Medulla oblongata (tissue), 1 donor: ENCODE measurements around the gene NNMT.

Experiments
- DNase-seq: peaks from one replicate; pipeline ENCODE4 v3.0.0-alpha.2; 2015; ENCODE audit errors: extremely low spot score

NNMT gene

GRCh38 chr11:114284914-114285313 is 11.3 kb upstream of the NNMT start:
- DNase-seq: no peak

- no peak for DNase-seq
Measured at GRCh38 chr11:114285599-114285998, 10.6 kb upstream of the NNMT start.

- DNase-seq: no peak
Measured at GRCh38 chr11:114286229-114286628, 10.0 kb upstream of the NNMT start.

DNA sequence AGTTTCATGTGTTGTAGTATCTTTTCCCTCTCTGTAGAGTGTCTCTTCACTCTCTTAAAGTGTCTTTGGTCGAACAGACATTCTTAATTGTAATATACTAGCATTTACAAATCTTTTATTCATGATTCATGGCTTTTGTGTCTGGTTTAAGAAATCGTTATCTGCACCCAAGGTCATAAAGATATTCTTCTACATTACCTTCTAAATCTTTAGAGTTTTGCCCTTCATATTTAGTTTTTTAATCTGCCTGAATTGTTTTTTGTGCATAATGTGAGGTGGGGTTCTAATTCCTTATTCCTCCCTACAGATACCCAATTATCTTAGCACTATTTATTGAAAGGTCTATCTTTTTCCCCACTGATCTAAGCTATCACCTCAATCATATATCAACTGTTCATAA is 9.0 kb upstream of the NNMT start:
- no peak for DNase-seq

- no peak for DNase-seq
Measured at GRCh38 chr11:114288136-114288535, 8.1 kb upstream of the NNMT start.

- DNase-seq: no peak
Measured at GRCh38 chr11:114289779-114290178, 6.4 kb upstream of the NNMT start.

- DNase-seq: no peak
Measured at GRCh38 chr11:114290503-114291235, 5.5 kb upstream of the NNMT start.

DNA sequence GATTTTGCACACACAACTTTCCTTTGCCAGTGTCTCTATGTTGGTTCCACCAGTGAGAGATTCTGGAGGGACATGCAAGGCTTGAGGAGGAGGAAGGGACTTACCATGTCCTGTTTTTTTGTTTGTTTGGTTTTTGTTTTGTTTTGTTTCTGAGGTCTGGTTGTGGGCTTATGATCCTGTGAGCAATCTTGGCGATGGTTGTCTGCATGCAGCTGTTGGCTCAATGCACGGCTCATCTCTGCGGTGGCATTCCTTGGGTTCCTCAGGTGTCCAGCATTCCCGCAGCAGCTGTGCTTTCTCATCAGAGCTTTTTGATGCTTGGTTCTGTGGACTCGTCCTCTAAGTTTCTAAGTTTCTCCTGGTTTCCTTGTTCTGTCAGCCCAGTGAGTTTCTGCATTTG is 4.8 kb upstream of the NNMT start:
- no peak for DNase-seq

- no peak for DNase-seq
Measured at GRCh38 chr11:114291842-114292680, 4.1 kb upstream of the NNMT start.

DNA sequence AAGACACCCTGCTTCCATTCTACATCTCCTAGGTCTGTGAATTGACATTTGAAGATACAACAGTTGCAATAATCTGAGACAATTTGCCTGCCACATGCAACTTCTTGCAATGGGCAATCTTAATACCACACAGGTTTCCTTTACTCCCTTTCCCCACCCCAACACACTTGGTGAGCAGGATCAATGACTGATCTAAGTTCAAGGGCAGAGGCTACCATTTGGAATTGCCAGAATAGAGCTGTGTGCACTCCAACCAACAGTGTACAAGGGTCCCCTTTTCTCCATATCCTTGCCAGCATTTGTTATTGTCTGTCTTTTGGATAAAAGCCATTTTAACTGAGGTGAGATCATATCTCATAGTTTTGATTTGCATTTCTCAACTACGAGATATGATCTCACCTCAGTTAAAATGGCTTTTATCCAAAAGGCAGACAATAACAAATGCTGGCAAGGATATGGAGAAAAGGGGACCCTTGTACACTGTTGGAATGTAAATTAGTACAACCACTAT is 2.9 kb upstream of the NNMT start:
- no peak for DNase-seq

DNA sequence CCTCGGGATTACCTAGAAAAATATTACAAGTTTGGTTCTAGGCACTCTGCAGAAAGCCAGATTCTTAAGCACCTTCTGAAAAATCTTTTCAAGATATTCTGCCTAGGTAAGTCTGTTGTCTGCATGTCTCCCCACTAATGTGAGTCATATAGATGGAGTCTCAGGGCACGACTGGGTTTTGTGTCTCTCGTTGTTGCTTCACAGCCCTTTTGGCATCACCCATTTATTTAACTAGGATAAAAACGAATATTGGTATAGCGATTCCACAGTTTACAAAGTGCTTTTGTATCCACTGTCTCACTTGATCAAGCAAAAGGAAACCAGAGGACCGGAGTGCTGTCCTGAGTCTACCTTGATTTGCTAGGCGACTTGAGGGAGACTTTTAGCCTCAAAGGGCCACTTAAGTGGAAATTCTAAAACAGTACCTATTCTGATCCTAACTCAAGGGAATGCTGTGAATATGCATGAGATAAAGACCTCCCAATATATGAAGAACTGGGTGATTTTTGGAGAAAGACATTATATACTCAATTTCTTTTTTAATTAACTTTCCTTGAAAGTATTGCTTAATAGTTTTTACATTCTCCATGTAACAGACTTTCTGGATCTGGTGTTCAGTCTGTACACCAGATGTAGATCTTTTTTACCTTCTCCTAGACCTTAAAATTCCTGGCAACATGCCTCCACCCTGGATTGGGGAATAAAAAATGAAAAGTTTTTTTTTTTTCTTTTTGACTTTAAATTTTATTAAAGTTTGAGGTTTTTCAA is 590 bp downstream of the NNMT start:
- DNase-seq: no peak

- DNase-seq: no peak
Measured at GRCh38 chr11:114297806-114298709, 1.9 kb downstream of the NNMT start.

- DNase-seq: no peak
Measured at GRCh38 chr11:114298710-114299109, 2.5 kb downstream of the NNMT start.

DNA sequence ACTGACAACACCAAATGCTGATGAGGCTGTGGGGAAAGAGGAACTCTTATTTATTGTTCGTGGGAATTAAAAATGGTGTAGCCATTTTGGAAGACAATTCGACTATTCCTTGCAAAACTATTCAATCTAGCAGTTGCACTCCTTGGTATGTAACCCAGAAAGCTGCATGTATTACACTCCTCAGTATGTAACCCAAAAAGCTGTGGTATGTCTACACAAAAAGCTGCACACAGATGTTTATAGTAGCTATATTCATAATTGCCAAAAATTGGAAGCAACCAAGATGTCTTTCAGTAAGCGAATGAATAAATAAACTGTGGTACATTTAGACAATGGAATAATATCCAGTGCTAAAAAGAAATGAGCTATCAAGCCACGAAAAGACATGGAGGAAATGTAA is 4.9 kb downstream of the NNMT start:
- DNase-seq: no peak

- DNase-seq: no peak
Measured at GRCh38 chr11:114301927-114302326, 5.7 kb downstream of the NNMT start.

DNA sequence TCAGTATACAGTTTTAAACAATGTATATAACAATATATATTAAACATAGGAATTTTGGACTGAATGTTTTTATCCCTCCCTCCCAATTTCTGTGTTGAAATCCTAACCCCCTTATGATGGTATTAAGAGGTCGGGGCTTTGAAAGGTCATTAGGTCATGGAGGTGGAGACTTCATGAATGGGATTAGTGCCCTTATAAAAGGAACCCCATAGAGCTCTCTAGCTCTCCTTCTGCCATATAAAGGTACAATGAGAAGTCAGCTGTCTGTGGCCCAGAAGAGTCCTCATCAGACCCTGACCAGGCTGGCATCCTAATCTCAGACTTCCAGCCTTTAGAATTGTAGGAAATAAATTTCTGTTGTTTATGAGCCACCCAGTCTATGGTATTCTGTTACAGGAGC is 6.5 kb downstream of the NNMT start:
- DNase-seq: no peak

GRCh38 chr11:114304065-114304464 is 7.9 kb downstream of the NNMT start:
- DNase-seq: no peak

GRCh38 chr11:114304969-114305368 is 8.8 kb downstream of the NNMT start:
- DNase-seq: no peak

DNA sequence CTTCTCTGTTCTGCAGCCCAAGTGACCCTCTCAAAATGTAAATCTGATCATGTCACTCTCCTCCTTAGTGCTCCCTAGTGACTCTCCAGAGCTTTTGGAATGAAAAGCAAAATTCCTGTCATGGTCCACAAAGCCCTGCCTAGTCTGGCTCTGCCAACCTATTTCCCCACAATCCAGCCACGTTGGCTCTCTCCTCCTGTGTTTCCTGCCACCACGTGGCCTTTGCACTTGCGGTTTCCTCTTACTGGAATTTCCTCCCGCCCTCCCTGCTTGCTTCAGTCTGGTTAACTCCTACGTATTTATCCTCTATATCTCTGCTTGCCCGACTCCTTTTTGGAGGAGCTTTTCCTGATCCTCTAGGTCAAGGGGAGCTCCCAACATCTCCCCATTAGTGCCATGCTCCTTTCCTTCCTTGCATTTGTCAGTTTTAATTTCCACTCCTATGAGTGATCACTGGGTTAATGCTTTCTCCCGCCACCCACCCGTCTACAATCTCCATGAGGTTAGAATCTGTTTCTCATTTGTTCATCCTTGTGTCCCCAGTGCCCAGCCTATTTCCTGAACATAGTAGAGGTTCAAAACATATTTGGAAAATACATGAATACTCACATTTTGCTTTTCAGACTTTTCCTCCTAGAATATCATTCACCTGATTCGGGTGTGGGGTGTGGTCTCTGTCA is 11.5 kb downstream of the NNMT start:
- DNase-seq: no peak

DNA sequence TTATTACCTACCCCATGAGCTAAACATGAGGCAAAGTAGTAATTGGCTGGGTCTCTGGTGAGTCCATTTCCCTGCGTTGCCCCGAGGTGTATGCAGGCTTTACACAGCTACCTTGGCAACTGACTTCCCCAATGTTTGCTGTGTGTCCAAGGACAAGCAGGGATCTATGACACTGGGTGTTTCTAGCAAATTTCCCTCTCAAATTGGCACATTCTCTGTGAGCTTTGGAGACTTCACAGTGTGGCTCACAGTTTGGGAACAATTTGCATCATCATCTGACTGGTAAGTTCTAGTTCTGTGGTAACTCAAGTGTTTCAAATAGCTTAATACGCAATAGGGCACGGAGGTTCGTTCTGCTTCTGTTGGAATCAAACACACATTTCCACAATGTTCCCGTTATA is 12.5 kb downstream of the NNMT start:
- peak; percentile 50 for DNase-seq

GRCh38 chr11:114309517-114309916 is 13.3 kb downstream of the NNMT start:
- no peak for DNase-seq
